Measurements from ENCODE around the gene MGAT4C. TPM values are rescaled to one million over a fixed set of nuclear protein-coding genes. Genes with fewer than 3 reads are reported as not detected.

The MGAT4C gene
- total RNA-seq, 1 donor from 2014 or later, result 0.25 TPM

DNA sequence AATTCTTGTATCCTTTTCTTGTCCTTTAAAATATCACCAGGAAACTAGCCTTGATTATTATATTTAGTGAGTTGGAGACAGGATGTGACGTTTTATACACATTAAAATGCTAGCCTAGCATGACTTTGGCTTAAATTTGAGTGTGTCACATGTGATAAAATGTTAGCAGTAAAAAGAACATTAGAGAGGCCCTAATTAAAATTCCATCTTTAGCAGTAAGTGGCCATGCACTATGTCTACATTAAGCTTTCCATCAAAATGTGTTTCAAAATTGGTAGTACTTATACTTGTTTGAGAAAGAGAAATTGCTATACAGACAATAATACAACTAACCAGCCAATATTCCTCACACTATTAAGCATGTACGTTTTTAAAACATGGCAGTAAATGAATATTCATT lies 29.9 kb upstream of the MGAT4C start:
- Histone ChIP-seq H3K9me3 (no peaks in the 10 kb centered on the region), H3K27ac (no peak overlapping the region), H3K4me1 (no peaks in the 10 kb centered on the region), H3K4me3 (no peak overlapping the region), H3K36me3 (no peaks in the 10 kb centered on the region), H3K27me3 (no peaks in the 10 kb centered on the region)
- no peak for DNase-seq (ENCODE audit: extremely low spot score in 2 of 2)
- TF ChIP-seq, protein P1, sequence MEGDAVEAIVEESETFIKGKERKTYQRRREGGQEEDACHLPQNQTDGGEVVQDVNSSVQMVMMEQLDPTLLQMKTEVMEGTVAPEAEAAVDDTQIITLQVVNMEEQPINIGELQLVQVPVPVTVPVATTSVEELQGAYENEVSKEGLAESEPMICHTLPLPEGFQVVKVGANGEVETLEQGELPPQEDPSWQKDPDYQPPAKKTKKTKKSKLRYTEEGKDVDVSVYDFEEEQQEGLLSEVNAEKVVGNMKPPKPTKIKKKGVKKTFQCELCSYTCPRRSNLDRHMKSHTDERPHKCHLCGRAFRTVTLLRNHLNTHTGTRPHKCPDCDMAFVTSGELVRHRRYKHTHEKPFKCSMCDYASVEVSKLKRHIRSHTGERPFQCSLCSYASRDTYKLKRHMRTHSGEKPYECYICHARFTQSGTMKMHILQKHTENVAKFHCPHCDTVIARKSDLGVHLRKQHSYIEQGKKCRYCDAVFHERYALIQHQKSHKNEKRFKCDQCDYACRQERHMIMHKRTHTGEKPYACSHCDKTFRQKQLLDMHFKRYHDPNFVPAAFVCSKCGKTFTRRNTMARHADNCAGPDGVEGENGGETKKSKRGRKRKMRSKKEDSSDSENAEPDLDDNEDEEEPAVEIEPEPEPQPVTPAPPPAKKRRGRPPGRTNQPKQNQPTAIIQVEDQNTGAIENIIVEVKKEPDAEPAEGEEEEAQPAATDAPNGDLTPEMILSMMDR (IDR thresholded peaks at IDR 0.05), result no peak
- no peak for TF ChIP-seq POLR2A (IDR thresholded peaks at IDR 0.05)
- no peak for TF ChIP-seq POLR2AphosphoS5 (IDR thresholded peaks at IDR 0.05; ENCODE audit: insufficient read depth in 1 of 2, low read depth in 1 of 2)
- intact Hi-C loops (cut with DNase I), result no loop called here

DNA sequence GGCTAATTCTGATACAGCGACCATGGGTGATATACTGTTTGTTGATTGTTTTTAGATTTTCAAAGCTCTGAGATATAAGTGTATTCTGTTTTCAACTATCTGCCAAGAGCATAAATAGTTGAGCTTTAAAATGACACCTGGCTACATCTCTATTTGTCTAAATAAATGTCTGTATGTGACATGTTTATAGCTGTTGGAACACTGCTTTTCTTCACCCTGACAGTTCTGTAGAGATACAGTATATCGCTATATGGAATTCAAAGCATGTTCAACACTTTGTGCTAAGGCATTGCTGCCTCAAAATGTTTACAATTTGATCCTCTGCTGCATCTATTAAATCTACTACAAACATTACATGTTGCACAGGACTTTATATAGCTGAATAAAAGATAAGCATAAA lies 27.4 kb upstream of the MGAT4C start:
- no peaks in the 10 kb centered on the region for H3K9me3 ChIP-seq
- no peaks in the 10 kb centered on the region for H3K36me3 ChIP-seq
- intact Hi-C loops (cut with DNase I), result no loop called here
- H3K4me1 ChIP-seq, result no peaks in the 10 kb centered on the region
- TF ChIP-seq POLR2A (IDR thresholded peaks at IDR 0.05) (no peak), POLR2AphosphoS5 (IDR thresholded peaks at IDR 0.05; ENCODE audit: insufficient read depth in 1 of 2, low read depth in 1 of 2) (no peak)
- TF ChIP-seq, protein P1 (IDR thresholded peaks at IDR 0.05), result no peak
- no peak overlapping the region for H3K27ac ChIP-seq
- no peaks in the 10 kb centered on the region for H3K27me3 ChIP-seq
- DNase-seq (ENCODE audit: extremely low spot score in 2 of 2), result no peak
- H3K4me3 ChIP-seq, result no peak overlapping the region

DNA sequence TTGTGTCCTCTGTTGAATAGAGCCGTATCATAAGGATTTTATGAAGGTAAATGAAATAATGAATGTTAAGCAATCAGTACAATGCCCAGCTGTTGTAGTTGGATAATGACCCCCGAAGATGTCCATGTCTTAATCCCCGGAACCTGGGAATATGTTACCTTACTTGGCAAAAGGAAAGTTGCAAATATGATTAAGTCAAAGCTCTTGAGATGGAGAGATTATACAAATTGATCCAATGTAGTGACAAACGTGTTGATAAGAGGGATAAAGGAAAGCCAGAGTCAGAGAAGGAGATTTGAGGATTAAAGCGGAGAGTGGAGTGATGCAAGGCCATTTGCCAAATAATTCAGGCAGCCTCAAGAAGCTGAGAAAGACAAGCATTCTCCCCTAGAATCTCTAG lies 19.2 kb upstream of the MGAT4C start:
- Histone ChIP-seq H3K4me1 (no peaks in the 10 kb centered on the region), H3K27me3 (no peaks in the 10 kb centered on the region), H3K27ac (no peak overlapping the region), H3K9me3 (no peaks in the 10 kb centered on the region), H3K4me3 (no peak overlapping the region), H3K36me3 (no peaks in the 10 kb centered on the region)
- TF ChIP-seq, protein P1 (IDR thresholded peaks at IDR 0.05), result no peak
- TF ChIP-seq POLR2AphosphoS5 (IDR thresholded peaks at IDR 0.05; ENCODE audit: insufficient read depth in 1 of 2, low read depth in 1 of 2) (no peak), POLR2A (IDR thresholded peaks at IDR 0.05) (no peak)
- intact Hi-C loops (cut with DNase I), result no loop called here
- DNase-seq (ENCODE audit: extremely low spot score in 2 of 2), result no peak

DNA sequence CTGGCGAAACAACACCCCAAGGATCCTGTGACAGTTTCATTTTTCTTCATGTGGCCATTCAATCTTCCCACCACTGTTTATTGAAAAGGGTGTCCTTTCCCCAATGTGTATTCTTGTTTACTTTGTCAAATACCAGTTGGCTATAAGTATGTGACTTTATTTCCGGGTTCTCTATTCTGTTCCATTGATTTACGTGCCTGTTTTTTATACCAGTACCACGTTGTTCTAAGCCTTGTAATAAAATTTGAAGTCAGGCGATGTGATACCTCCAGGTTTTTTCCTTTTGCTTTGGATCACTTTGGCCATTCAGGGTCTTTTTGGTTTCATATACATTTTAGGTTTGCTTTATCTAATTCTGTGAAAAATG lies 9.1 kb upstream of the MGAT4C start:
- no peak for DNase-seq (ENCODE audit: extremely low spot score in 2 of 2)
- TF ChIP-seq POLR2AphosphoS5 (IDR thresholded peaks at IDR 0.05; ENCODE audit: insufficient read depth in 1 of 2, low read depth in 1 of 2) (no peak), POLR2A (IDR thresholded peaks at IDR 0.05) (no peak)
- TF ChIP-seq, protein P1 (IDR thresholded peaks at IDR 0.05), result no peak
- Histone ChIP-seq H3K9me3 (no peaks in the 10 kb centered on the region), H3K27ac (no peak overlapping the region), H3K36me3 (no peaks in the 10 kb centered on the region), H3K4me1 (peaks cover 6% of the 10 kb centered on the region), H3K27me3 (no peaks in the 10 kb centered on the region), H3K4me3 (peak overlapping the region in 1 of 2 donors; percentile 10)
- intact Hi-C loops (cut with DNase I), result no loop called here

DNA sequence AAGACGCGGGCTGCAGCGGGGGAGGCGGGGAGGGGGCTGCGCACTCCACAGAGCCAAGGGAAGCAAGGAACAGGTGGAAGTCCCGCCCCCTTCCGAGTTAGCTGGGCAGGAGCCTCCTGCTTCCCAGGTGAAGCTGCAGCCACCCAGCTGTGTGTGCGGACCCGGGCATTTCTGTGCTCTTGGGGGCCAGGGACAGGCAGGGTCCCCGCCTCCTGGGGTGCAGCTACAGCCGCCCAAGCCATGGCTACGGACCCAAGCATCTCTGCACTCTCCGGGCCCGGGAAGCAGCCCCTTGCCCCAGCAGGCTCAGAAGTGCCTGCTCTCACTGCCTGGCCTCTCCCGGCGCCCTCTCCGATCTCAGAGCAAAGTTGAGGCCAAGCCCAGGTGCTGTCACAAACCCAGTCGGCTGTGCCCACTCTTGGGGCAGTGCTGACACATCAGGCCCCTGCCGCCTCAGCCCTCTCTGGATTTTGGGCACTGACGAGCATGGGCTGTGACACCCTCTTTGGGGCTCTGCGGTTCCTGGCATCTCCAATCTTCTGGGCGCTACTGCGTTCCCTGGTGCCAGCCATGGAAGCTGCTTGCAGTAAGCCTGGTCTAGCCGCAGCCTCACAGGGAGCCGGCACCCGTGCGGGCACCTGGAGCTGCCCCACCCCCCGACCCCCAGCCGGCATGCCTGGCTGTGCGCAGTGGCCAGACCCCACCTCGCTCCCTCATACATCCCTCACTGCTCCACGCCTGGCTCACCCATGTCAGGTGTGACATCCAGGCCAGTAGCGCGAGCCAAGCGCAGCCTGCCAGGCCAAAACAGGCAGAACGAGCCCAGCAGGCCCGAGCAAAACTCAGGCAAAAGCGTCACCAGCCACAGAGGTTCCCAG lies 8.5 kb upstream of the MGAT4C start:
- intact Hi-C loops (cut with DNase I), result no loop called here
- no peaks in the 10 kb centered on the region for H3K36me3 ChIP-seq
- H3K27ac ChIP-seq, result no peak overlapping the region
- TF ChIP-seq POLR2AphosphoS5 (IDR thresholded peaks at IDR 0.05; ENCODE audit: insufficient read depth in 1 of 2, low read depth in 1 of 2), result peak in 1 of 2 donors; percentile 25
- TF ChIP-seq POLR2A (IDR thresholded peaks at IDR 0.05), result no peak
- H3K4me3 ChIP-seq, result peak overlapping the region; percentile 10 to 11
- H3K9me3 ChIP-seq, result no peaks in the 10 kb centered on the region
- H3K4me1 ChIP-seq, result peaks cover 6% of the 10 kb centered on the region
- H3K27me3 ChIP-seq, result no peaks in the 10 kb centered on the region
- no peak for DNase-seq (ENCODE audit: extremely low spot score in 2 of 2)
